PFSK-1 (cell line): Measurements from ENCODE around the gene ACP6.

Source experiments
- TAF1 ChIP-seq: IDR thresholded peaks from 2 replicates; pipeline ENCODE4 v1.6.1; 2012; ENCODE audit warnings: low read length, control low read depth, borderline replicate concordance; ENCODE audit not compliant: insufficient read depth
- TF ChIP-seq, protein P1 (sequence below), 2 experiments: IDR thresholded peaks; 2 replicates each; pipeline versions ENCODE4 v1.6.1 to v1.8.0; 2011 to 2012; ENCODE audit warnings: low read depth in 2 of 2, low read length in 2 of 2, control low read depth in 1 of 2, inconsistent platforms in 1 of 2, mild to moderate bottlenecking in 1 of 2, moderate library complexity in 1 of 2; ENCODE audit not compliant: insufficient read depth in 1 of 2

DNA sequence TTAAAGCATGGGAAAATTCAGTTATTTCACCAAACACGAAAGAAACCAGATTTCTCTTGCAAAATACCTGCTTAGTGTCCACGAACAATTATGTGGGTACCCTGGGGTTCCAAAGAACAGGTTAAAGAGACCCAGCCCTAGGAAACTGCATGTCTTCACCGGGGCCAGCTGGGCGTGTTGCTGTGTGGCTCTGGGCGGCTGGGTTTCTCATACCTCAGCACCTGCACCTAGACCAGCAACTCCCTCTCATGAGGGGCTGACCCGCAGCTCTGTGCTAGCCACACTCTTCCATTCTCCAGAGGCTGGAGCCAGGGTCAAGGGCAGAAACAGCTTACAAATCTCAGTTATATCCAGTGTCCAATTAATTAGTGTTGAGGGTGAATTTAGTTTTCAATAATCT is 40.3 kb downstream of the ACP6 start:
- TF ChIP-seq, protein P1, sequence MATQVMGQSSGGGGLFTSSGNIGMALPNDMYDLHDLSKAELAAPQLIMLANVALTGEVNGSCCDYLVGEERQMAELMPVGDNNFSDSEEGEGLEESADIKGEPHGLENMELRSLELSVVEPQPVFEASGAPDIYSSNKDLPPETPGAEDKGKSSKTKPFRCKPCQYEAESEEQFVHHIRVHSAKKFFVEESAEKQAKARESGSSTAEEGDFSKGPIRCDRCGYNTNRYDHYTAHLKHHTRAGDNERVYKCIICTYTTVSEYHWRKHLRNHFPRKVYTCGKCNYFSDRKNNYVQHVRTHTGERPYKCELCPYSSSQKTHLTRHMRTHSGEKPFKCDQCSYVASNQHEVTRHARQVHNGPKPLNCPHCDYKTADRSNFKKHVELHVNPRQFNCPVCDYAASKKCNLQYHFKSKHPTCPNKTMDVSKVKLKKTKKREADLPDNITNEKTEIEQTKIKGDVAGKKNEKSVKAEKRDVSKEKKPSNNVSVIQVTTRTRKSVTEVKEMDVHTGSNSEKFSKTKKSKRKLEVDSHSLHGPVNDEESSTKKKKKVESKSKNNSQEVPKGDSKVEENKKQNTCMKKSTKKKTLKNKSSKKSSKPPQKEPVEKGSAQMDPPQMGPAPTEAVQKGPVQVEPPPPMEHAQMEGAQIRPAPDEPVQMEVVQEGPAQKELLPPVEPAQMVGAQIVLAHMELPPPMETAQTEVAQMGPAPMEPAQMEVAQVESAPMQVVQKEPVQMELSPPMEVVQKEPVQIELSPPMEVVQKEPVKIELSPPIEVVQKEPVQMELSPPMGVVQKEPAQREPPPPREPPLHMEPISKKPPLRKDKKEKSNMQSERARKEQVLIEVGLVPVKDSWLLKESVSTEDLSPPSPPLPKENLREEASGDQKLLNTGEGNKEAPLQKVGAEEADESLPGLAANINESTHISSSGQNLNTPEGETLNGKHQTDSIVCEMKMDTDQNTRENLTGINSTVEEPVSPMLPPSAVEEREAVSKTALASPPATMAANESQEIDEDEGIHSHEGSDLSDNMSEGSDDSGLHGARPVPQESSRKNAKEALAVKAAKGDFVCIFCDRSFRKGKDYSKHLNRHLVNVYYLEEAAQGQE (IDR thresholded peaks at IDR 0.05; ENCODE audit: insufficient read depth in 1 of 2, low read depth in 2 of 2, low read length in 2 of 2): no peak
- TF ChIP-seq TAF1: no peak
